GM21723 (cell line): Measurements from ENCODE around the gene DOHH.
"Not testable (repeated sequence)": the region's sequence is repeated elsewhere in the genome, so short reads cannot be mapped to it uniquely, and the experiment has no call there.

ENCODE experiments used
- ATAC-seq: cut with Tn5 transposase; IDR thresholded peaks from one replicate; pipeline ENCODE4 v1.9.1; 2021; ENCODE audit warnings: mild to moderate bottlenecking, moderate library complexity; ENCODE audit not compliant: unreplicated experiment

Gene DOHH

DNA sequence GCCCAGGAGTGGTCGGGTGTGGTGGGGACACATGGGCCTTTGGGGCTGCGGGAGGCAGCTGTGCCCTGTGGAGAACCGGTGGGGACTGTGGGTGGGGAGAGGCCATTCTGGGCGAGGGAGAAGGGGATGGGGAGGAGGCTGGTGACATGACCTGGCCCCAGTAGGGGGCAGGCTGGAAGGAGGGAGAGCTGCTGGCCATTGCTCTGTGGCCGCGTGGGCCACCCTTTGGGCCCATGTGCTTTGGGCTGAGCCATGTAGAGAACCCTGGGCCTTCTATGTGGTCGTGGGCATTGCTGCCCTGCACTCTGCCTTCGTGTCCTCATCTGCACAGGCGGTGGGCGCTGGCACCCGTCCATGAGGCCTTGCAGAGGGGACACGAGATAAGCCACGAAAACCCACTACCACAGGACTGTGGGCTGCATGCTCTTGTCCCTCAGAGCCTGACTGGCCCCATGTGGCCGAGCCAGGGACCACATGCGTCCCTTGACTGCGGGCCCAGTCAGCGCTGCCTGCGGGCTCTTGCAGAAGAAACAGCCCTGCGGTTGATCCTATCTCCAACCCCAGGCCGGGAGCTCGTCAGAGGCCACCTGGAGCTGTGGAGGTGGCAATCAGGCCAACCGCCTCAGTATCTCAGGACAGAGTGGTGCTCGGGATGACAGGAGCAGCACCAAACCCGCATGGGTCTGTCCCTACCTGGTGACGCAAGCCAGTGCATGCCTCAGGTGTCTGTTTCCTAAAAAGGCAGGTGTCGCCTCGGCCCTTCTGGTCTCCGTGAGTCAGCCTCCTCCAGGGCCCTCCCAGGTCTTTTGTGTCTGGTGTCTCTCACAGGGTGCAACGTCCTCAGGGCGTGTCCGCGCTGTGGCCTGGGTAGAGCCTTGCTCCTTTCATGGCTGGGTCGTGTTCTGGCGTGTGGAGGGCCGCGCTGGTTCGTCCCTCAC lies 20.0 kb upstream of the DOHH start:
- ATAC-seq: no peak

DNA sequence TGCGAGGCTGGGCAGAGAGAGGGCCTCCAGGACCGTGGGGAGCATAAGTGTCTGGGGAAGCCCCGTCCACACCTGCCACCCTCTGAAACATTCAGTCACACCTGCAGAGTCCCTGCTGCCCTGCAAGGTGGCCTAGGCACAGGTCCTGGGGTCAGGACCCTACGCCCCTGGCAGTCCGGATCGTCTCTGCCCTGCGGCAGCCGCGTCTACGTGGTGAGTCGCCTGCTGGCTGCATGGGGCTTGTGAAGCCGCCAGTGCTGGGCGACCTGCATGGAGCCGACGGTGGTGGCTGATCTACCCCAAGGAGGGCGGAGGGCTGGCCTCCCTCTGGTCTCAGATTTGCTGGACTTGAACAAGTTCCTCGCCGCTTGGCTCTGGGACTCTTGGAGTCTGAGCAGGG lies 18.7 kb upstream of the DOHH start:
- no peak for ATAC-seq

DNA sequence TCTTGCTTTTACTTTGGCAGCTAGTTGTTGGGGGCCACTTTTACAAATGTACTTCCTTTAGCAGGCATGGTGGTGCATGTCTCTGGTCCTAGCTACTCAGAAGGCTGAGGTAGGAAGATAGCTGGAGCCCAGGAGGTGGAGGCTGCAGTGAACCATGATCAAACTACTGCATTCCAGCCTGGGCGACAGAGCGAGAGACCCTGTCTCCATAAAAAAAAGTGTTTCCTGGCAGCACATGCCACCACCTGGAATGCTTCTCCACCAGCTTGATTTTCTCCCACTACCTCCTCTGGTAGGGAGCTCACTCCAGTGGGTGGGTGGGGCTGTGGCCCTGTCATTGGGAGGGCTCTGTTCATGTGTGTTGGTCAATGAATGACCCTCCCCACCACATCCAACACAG lies 18.2 kb upstream of the DOHH start:
- ATAC-seq: no peak

DNA sequence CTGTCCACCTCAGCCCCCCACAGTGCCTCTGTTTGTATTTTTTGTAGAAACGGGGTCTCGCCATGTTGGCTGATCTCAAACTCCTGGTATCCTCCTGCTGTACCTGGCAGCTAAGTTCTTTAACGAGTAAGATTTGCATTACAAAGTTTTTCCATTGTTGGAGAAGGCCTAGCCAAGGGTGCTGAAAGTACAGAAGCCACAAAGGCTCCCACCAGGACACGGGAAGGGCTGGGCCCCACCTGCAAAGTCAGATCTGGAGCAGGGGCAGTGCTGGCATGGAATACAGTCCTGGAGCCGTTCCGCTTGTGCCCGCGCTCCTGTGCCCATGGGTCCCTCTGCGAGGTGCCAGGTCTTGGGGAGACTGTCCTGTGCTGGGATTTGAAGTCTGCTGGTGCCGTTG lies 17.8 kb upstream of the DOHH start:
- no peak for ATAC-seq

DNA sequence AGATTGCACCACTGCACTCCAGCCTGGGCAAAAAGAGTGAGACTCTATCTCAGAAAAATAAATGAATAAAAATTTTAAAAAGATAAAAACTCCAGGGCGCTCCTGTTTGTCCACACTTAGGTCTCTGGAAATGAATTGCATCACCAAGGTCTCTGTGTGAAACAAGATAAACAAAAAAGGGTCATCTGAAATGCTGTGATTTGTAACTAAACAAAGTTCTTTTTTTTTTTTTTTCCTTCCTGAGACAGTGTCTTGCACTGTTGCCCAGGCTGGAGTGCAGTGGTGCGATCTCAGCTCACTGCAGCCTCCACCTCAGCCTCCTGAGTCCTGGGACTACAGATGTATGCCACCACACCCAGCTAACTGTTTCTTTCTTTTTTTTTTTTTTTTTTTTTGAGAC lies 17.2 kb upstream of the DOHH start:
- ATAC-seq: no peak

DNA sequence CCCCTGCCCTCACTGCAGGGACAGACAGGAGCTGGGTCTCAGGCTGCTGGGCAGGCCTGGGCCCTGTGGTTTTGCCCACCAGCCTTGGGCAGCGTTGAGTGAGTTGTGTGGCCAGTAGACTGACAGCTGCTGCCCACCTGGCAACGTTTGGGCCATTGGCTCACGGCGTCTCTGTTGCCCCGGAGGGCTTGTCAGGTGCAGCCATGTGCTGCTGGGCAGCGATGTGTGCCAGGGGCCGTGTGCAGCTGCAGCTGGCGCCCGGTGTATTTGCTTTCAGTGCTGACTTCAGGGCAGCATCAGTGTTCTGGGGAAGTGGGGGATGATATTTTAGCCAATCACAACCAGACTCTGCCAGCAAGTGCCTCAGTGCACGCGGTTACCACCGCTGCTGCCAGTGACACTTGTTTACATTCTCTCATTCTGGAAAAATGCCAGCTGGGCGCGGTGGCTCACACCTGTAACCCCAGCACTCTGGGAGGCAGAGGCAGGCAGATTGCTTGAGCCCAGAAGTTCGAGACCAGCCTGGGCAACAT lies 16.3 kb upstream of the DOHH start:
- no peak for ATAC-seq

DNA sequence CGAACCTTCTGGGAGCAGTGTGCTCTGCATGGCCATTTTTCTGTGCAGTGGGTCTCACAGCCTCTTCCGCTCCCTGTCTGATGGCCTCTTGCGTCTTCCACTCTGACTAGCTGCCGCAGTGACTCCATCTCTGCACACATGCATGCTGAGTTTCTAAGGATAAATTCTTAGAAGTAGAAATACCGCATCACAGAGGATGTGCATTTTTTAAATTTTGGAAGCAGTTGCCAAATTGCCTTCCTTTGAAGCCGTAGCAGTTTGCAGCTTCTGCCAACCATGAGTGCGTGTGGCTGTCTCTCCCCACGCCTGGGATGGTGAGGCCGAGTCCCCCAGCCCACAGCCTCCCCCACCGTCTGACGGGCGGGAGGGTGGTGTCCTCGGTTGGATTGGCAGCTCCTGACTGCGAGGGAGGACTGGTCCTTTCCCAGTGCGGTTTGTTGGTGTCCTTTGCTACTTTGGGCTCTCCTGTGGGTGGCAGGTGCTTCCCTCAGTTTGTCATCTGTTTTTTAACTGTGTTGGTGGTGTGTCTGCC lies 15.5 kb upstream of the DOHH start:
- ATAC-seq: no peak

DNA sequence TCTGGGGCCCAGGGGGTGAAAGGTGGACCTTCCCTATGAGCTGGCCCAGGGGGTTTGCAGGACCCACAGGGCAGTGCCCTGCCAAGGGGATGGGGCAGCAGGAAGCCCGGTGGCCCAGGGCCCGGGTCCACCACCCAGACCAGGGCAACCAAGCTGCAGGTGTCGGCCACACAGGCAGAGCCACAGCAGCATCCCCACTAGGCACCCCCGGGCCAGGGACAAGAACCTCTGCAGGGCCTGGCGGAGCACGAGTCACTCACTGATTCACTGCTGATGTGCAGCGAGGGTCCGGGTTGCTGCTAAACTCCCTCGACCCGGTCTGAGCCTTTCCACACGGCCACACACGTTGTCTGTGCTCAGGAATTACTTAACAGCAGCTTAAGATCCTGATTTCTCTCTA lies 14.5 kb upstream of the DOHH start:
- no peak for ATAC-seq

DNA sequence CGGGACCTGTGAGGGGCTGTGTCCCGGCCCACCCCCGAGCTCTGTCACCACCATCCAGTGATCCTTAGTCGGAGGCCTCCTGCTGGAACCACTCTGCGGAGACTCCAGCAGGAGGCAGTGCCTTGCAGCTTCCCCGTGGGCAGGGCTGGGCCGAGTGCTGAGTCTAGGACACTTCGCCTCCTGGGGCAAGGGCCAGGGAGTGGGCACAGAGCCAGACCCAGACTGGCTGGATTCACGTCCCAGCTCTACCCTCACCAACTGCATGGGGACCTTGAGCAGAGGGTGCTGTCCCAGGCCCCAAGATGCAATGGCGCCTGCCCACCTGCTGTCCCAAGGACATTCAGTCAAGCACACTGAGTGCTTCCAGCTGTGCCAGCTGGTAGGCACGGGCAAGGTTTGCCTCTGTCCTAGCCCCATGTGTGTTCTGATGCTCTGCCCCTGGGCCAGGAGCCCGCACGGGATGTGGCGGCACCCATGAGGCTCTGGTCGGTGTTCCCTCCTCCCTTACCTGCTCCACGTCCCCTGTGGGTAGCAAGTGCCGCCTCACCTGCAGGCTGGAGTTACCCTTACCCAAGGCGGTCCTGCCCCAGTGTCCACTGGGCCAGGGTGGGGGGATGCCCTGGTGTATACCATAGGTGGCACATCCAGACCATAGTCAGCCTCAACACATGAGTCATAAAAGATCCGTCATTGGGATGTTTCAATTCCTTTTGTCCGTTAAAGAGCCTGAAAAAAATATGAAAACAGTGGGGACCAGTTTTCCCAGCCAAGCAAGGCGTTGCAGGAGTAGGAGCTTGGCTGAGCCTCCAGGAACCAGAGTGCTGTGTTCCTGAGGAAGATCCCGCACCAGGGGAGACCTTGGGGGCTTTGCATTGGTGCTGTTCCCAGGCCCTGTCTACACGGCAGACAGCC lies 13.0 kb upstream of the DOHH start:
- no peak for ATAC-seq

DNA sequence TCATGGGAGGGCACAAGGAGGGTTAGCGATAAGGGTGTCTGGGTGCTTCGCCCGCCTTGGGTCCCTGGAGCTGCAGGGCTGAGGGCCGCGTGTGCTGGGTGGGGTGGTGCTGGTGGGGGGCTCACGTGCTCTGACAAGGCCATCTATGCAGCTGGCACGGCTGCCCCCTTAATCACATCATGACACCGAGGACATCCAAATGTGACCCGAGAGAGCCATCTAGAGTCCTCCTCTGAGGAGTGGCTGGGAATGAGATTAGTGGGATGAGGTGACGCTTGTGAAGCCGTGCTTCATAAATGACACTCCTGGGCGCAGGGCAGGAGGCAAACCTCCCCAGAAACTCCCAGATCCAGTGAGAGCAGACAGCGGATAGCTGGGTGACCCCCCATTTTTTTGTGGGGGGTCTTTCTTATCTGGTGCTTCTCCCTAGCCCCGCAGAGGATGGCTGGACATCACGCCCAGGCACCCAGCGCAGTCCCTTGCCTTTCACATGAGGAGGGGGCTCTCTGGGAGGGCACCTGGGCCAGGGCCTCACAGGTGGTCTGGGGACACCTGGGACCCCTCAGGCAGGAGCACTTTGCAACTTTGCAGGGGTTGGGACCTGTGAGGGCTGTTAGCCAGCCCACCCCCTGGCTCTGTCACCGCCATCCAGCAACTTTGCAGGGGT lies 12.2 kb upstream of the DOHH start:
- no peak for ATAC-seq

DNA sequence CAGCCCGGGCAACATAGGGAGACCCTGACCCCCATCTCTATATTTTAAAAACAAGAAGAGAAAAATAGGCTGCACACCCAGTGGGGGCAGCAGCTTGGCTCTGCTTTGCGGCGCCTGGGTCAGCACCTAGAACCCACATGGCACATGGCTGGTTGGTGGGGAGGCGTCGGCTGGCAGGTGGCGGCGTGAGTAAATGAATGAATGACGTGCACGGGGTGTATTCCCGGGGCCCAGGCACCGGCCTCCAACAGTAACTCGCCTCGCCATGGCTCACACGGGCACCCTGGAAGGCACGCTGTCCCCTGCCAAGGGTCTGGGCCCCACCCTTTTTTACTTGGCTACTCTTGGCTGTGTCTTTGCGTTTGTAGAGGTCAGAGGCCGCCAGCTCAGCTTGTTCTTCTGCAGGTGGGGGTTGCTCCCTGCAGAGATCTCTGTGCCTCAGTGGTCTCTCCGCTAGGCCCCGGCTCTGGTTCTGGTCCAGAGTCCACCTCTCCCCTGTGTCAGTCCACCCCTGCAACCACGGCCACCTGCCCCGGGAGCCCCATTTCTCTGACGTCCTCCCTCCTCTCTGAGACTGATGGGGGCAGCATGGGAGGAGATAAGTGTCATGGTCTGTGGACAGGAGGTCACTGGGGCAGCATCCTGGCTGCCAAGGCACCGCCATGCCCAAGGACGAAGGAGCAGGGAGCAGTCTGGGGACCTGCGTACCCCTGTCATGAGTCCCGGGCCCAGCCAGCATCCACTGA lies 11.2 kb upstream of the DOHH start:
- no peak for ATAC-seq

DNA sequence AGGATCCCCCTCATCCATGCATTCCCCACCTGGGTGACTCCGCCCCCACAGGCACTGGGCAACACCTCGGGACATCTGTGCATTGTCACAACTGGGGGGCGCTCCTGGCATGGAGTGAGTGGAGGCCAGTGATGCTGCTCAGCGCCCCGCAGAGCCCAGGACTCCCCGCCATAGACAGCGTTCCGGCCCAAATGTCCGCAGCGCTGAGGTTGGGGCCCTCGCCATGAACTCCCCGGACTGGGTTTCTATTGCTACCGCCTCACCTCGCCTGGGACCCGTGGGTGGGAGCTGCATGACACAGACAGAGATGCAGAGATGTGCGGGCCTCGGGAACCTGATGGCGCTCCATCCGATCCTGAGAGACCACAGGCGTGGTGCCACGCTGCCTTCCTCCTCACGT lies 10.3 kb upstream of the DOHH start:
- no peak for ATAC-seq

DNA sequence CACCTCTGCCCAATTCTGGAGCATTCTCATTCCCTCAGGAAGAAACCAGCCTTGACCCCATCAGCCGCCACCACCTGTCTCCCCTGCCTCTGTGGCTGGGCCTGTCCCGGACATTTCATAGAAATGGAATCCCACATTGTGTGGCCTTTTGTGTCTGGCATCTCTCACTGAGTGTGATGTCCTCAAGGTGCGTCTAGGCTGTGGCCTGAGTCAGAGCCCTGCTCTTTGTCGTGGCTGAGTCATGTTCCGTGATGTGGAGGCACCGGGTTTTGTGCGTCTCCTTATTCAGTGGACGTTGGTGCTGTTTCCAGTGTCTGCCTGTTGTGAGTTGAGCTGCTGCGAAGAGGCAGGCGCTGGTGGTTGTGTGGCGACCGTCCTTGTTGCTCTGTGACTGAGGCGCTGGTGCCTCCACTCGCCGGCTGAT lies 9.1 kb upstream of the DOHH start:
- ATAC-seq: no peak

DNA sequence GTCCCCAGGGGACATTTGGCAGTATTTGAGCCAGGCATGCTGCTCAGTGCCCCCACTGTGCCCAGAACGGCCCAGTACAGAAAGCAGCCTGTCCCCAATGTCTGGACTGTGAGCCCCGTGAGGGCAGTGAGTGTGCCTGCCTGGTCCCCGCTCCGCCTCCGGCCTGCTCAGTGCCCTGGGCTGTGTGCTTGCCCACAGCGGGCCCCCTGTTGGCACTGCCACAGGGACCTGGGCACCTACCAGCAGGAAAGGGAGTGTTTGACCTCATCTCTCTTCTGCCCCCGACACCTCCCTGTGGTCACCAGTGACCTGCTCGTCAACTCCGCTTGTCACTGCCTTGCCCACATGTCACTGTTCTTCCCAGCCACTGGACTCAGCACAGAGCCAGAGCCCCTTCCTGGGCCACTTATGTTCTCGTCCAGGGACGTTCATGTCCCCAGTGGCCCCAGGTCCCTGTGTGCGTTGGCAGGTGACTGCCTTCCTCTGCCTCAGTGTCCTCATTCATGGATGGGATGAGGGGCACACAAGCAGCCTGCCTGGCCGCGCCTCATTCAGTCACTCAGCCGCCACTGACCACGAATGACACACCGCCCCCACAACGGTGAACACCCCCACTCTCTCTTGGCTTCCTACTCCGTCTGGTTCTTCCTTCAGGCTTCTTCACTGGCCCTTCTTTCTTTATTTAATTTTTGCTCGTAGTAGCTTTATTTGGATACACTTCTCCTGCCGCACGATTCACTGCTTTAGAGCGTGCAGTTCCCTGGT lies 8.5 kb upstream of the DOHH start:
- no peak for ATAC-seq

DNA sequence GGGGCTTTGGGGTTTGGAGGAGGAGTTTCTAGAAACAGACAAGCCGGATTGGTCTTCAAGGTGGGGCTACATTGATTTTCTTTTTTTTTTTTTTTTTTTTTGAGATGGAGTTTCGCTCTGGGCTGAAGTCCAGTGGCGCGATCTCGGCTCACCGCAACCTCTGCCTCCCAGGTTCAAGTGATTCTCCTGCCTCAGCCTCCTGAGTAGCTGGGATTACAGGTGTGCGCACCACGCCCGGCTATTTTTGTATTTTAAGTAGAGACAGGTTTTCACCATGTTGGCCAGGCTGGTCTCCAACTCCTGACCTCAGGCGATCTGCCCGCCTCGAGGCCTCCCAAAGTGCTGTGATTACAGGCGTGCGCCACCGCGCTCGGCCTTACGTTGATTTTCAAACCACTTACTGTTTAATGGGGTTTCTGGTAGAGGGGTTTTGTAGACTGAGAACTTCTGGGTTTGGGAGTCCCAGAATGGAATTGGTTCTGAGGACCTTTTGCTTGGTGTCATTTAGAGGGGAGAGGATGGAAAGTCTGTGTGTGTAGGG lies 7.7 kb upstream of the DOHH start:
- not testable (repeated sequence) for ATAC-seq

DNA sequence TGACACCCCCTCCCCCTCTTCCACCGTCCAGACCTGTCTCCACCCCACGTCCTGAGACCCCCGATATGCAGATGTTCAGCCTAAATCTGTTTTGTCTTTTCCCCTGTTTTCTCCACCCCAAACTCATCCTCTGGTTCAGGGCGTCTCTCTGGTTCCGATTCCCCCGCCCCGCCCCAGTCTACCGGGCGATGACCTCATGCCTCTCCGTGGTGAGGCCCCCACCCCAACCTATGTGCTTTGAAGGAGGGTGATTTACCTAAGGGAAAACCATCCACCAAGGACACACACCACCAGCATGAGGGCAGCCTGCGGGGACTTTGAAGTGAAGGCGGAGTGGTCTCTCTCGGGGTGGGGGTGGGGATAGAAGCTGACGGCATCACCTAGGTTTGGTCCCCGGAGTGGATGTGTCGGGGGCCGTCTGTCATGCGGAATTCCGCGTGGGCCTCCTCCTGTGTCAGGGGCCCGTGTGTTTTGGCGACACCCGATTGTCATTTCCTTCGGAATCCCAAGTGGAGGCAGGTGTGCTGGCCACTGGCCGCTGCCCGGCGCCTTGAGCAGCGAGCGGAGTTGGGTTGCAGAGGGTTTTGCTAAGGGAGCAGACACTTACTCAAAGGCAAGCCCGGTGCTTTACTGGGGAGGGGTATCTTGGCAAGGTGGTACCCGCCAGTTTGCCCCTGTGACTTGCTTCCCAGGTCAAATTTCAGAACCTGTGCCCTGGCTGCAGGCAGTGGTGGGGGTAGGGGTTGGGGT lies 7.1 kb upstream of the DOHH start:
- ATAC-seq: no peak

DNA sequence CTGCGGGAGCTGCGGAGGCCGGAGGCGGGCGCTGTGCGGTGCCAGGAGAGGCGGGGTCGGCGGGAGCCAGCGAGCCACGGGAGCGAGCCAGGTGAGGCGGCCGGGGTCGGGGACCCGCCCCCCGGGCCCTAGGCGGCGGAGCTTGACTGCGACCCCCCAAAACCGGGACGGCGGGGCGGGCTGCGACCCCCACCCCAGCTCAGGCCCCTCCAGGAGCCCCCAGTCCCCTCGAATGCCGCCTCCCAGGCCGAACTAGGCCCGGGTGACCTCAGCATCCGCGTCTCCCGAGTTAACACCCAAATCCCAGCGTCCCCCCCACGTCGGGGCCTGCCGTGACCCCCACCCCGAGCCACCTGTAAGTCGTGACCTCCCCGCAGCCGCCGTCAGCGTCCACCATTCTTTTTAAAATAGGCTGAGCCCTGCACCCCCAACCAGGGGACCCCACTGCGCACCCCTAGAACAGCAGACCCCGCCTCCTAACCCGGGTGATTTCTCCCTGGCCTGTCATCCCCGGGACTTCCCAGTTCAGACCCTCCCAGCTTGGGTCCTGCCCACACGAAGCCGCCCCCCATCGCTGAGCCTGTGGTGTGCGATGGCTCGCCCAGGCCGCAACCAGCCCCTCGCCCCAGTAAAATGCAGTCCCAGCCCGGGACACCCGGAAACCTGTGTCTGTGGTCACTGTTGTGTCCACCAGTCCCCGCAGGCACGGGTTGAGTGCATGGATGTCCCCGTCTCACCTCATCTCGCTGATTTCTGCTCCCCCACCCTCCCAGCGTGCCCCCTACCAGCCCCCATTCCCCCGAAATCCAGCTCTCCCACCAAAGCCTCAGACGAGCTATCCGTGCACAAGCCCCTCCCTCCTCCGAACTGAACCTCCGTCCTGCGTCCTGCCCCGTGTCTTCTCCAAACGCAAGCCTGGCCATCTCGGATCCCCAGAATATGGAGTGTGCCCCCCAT lies 6.2 kb upstream of the DOHH start:
- peak; percentile 7 for ATAC-seq
